ENCODE results near the gene RAB3GAP1.

Gene RAB3GAP1

DNA sequence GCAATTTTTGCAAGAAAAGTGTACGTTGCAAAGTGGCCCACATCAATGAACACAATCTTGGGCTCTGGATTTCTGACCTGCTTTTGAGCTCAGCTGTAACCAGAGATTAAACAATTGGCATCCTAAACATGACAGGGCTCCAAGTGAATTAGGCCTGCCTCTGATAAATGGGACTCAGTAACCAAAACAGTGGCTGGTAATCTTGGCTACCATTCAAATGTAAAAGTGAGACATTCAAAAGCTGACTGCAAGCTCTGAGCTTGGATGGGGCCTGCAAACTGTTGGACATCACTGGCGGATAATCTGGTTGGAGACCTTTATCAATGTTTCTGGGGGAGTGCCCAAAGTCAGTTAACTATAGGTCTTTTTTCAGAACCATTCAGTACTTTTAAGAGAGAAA is 160.7 kb downstream of the RAB3GAP1 start:
- TF ChIP-seq, protein P1, sequence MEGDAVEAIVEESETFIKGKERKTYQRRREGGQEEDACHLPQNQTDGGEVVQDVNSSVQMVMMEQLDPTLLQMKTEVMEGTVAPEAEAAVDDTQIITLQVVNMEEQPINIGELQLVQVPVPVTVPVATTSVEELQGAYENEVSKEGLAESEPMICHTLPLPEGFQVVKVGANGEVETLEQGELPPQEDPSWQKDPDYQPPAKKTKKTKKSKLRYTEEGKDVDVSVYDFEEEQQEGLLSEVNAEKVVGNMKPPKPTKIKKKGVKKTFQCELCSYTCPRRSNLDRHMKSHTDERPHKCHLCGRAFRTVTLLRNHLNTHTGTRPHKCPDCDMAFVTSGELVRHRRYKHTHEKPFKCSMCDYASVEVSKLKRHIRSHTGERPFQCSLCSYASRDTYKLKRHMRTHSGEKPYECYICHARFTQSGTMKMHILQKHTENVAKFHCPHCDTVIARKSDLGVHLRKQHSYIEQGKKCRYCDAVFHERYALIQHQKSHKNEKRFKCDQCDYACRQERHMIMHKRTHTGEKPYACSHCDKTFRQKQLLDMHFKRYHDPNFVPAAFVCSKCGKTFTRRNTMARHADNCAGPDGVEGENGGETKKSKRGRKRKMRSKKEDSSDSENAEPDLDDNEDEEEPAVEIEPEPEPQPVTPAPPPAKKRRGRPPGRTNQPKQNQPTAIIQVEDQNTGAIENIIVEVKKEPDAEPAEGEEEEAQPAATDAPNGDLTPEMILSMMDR (IDR thresholded peaks at IDR 0.05), result no peak
- TF ChIP-seq ZFX (IDR thresholded peaks at IDR 0.05; ENCODE audit: borderline replicate concordance), result no peak
- no peak overlapping the region for H3K27ac ChIP-seq

DNA sequence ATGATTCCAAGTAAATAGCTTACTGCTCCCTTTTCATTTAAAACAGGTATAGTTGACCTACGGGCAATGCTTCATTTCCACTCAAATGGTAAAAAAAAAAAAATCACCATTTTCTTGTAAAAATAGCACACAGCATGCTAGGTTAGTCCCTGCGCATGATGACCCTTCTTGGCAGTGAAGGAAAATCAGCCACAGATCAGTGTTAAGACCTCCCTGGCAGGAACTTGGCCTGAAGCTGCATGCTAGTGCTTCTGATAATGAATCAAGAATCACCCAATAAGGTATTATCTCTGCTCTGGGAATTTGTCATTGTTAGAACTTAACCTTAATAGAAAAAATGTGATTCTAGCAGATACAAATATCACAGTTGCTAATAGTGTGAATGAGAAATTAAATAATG is 166.3 kb downstream of the RAB3GAP1 start:
- H3K27ac ChIP-seq, result no peak overlapping the region
- TF ChIP-seq ZFX (IDR thresholded peaks at IDR 0.05; ENCODE audit: borderline replicate concordance), result no peak
- TF ChIP-seq, protein P1 (IDR thresholded peaks at IDR 0.05), result no peak

DNA sequence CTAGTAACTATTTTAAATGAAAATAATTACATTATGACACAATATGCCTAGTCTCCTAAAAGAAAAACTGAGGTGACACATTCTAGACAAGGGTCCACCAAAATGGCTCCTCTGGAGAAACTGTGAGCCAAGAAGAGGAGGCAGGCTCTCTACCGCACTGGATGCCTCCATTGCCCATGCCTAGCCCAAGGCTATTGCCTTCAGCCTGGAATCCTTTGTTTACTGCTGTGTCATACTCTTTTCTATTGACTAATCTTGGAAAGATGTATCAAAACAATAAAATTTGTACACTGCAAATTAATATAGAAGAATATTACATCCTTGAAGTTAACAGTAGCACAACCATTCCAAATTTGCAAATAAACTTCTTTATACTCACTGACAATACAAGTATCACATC is 167.1 kb downstream of the RAB3GAP1 start:
- TF ChIP-seq ZFX (IDR thresholded peaks at IDR 0.05; ENCODE audit: borderline replicate concordance), result no peak
- TF ChIP-seq, protein P1 (IDR thresholded peaks at IDR 0.05), result no peak

More for the DNA sequence above, 167.1 kb downstream of the RAB3GAP1 start:
- no peak overlapping the region for H3K27ac ChIP-seq

Measured in 22Rv1 (cell line).